Daoy (cell line): ENCODE results near the gene MYL3. TPM values are rescaled to one million over a fixed set of nuclear protein-coding genes. Genes with fewer than 3 reads are reported as not detected.

Experiments
- DNase-seq: peaks from one replicate; pipeline ENCODE4 v3.0.0-alpha.2; 2015; ENCODE audit warnings: low read depth
- total RNA-seq: library from RNA; depleted of rRNA; stranded (reverse); fragments of >200 nt; shearing (Covaris generic); gene quantifications from 2 replicates; pipeline ENCODE4 v1.2.3, GENCODE V29; 2014

The MYL3 gene
- total RNA-seq, 1 experiment from 2014 or later = not detected

GRCh38 chr3:46851364-46852333 is 11.6 kb downstream of the MYL3 start:
- DNase-seq = no peak

GRCh38 chr3:46850468-46850779 is 12.8 kb downstream of the MYL3 start:
- no peak for DNase-seq

- DNase-seq = no peak
Measured at GRCh38 chr3:46849686-46850467, 13.4 kb downstream of the MYL3 start.

GRCh38 chr3:46849045-46849631 is 14.1 kb downstream of the MYL3 start:
- no peak for DNase-seq

- peak; percentile 69 for DNase-seq
Measured at GRCh38 chr3:46848271-46849044, 14.8 kb downstream of the MYL3 start.

- DNase-seq = no peak
Measured at GRCh38 chr3:46847744-46848143, 15.5 kb downstream of the MYL3 start.

- no peak for DNase-seq
Measured at GRCh38 chr3:46846624-46847542, 16.4 kb downstream of the MYL3 start.

GRCh38 chr3:46845860-46846623 is 17.2 kb downstream of the MYL3 start:
- peak; percentile 79 for DNase-seq

GRCh38 chr3:46845397-46845859 is 17.8 kb downstream of the MYL3 start:
- DNase-seq = peak; percentile 73

GRCh38 chr3:46844881-46845312 is 18.3 kb downstream of the MYL3 start:
- no peak for DNase-seq

- no peak for DNase-seq
Measured at GRCh38 chr3:46844397-46844796, 18.8 kb downstream of the MYL3 start.

- no peak for DNase-seq
Measured at GRCh38 chr3:46843508-46843907, 19.7 kb downstream of the MYL3 start.

- DNase-seq = no peak
Measured at GRCh38 chr3:46840491-46840890, 22.8 kb downstream of the MYL3 start.

GRCh38 chr3:46838301-46838700 is 24.9 kb downstream of the MYL3 start:
- no peak for DNase-seq

GRCh38 chr3:46835491-46835890 is 27.8 kb downstream of the MYL3 start:
- no peak for DNase-seq

GRCh38 chr3:46835054-46835453 is 28.2 kb downstream of the MYL3 start:
- no peak for DNase-seq

- DNase-seq = no peak
Measured at GRCh38 chr3:46833346-46834300, 29.6 kb downstream of the MYL3 start.

- no peak for DNase-seq
Measured at GRCh38 chr3:46831841-46832240, 31.4 kb downstream of the MYL3 start.
